ENCODE data around the gene ST7. TPM values are rescaled to one million over a fixed set of nuclear protein-coding genes. Genes with fewer than 3 reads are reported as not detected.
"Not testable (repeated sequence)": the region's sequence is repeated elsewhere in the genome, so short reads cannot be mapped to it uniquely, and the experiment has no call there.

Gene ST7
- polyA plus RNA-seq, 4 donors = 24.0 to 27.5 (median 26.1) TPM

- peak; percentile 53 to 78 (median 56) for DNase-seq (ENCODE audit: low read depth in 4 of 4, low spot score in 2 of 4)
Measured at GRCh38 chr7:117119192-117119924, 166.1 kb downstream of the ST7 start.

GRCh38 chr7:117120321-117120720 is 167.0 kb downstream of the ST7 start:
- DNase-seq (ENCODE audit: low read depth in 4 of 4, low spot score in 2 of 4) = not testable (repeated sequence)

- DNase-seq (ENCODE audit: low read depth in 4 of 4, low spot score in 2 of 4) = not testable (repeated sequence)
Measured at GRCh38 chr7:117122036-117122435, 168.7 kb downstream of the ST7 start.

- DNase-seq (ENCODE audit: low read depth in 4 of 4, low spot score in 2 of 4) = no peak
Measured at GRCh38 chr7:117122536-117122935, 169.2 kb downstream of the ST7 start.

GRCh38 chr7:117123311-117123926 is 170.1 kb downstream of the ST7 start:
- no peak for DNase-seq (ENCODE audit: low read depth in 4 of 4, low spot score in 2 of 4)

GRCh38 chr7:117124591-117125220 is 171.4 kb downstream of the ST7 start:
- DNase-seq (ENCODE audit: low read depth in 4 of 4, low spot score in 2 of 4) = peak in 1 of 4 donors; percentile 38

GRCh38 chr7:117126676-117127075 is 173.4 kb downstream of the ST7 start:
- DNase-seq (ENCODE audit: low read depth in 4 of 4, low spot score in 2 of 4) = no peak

- DNase-seq (ENCODE audit: low read depth in 4 of 4, low spot score in 2 of 4) = peak in 1 of 4 donors; percentile 38
Measured at GRCh38 chr7:117127585-117128168, 174.4 kb downstream of the ST7 start.

- no peak for DNase-seq (ENCODE audit: low read depth in 4 of 4, low spot score in 2 of 4)
Measured at GRCh38 chr7:117129521-117129955, 176.2 kb downstream of the ST7 start.

GRCh38 chr7:117130262-117130661 is 177.0 kb downstream of the ST7 start:
- DNase-seq (ENCODE audit: low read depth in 4 of 4, low spot score in 2 of 4) = no peak

- DNase-seq (ENCODE audit: low read depth in 4 of 4, low spot score in 2 of 4) = no peak
Measured at GRCh38 chr7:117132321-117133120, 179.2 kb downstream of the ST7 start.

- DNase-seq (ENCODE audit: low read depth in 4 of 4, low spot score in 2 of 4) = no peak
Measured at GRCh38 chr7:117133125-117133524, 179.8 kb downstream of the ST7 start.

GRCh38 chr7:117134411-117134810 is 181.1 kb downstream of the ST7 start:
- DNase-seq (ENCODE audit: low read depth in 4 of 4, low spot score in 2 of 4) = no peak

- DNase-seq (ENCODE audit: low read depth in 4 of 4, low spot score in 2 of 4) = no peak
Measured at GRCh38 chr7:117134889-117135552, 181.7 kb downstream of the ST7 start.

- DNase-seq (ENCODE audit: low read depth in 4 of 4, low spot score in 2 of 4) = no peak
Measured at GRCh38 chr7:117135553-117135891, 182.2 kb downstream of the ST7 start.

- DNase-seq (ENCODE audit: low read depth in 4 of 4, low spot score in 2 of 4) = no peak
Measured at GRCh38 chr7:117137868-117138267, 184.6 kb downstream of the ST7 start.

GRCh38 chr7:117138495-117138894 is 185.2 kb downstream of the ST7 start:
- no peak for DNase-seq (ENCODE audit: low read depth in 4 of 4, low spot score in 2 of 4)

GRCh38 chr7:117138981-117139380 is 185.7 kb downstream of the ST7 start:
- DNase-seq (ENCODE audit: low read depth in 4 of 4, low spot score in 2 of 4) = no peak

GRCh38 chr7:117139397-117139984 is 186.2 kb downstream of the ST7 start:
- no peak for DNase-seq (ENCODE audit: low read depth in 4 of 4, low spot score in 2 of 4)

GRCh38 chr7:117140921-117141320 is 187.6 kb downstream of the ST7 start:
- DNase-seq (ENCODE audit: low read depth in 4 of 4, low spot score in 2 of 4) = no peak
